ENCODE results near the gene ARHGEF10L.
"Not testable (repeated sequence)": the region's sequence is repeated elsewhere in the genome, so short reads cannot be mapped to it uniquely, and the experiment has no call there.

Gene ARHGEF10L

DNA sequence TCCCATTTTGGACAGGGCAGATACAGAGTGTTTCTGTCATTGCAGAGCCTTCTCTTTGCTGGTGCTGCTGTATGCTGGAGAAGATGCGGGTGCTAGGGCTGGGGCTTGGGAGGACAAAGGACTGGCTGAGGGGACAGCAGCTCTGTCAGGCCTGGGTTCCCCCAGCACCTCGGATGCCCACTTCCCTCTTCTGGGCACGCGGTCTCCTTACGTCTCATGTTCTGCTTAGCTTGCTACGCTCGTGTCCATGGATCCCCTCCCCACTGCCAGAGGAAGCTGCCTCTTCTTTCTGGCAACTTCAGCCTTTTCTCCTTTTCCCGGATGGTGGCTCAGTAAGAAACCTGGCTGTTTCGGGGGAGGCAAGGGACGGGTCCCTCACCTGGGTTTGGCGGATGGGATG, 75.7 kb downstream of the ARHGEF10L start:
- Histone ChIP-seq H3K9me3 (ENCODE audit: insufficient read depth, low read depth, low read length) (no peaks in the 10 kb centered on the region), H3K27me3 (ENCODE audit: insufficient read depth, low read length) (no peaks in the 10 kb centered on the region), H3K4me1 (ENCODE audit: insufficient read depth, low read length) (no peaks in the 10 kb centered on the region), H3K4me3 (ENCODE audit: low read length) (no peak overlapping the region), H3K36me3 (ENCODE audit: insufficient read depth, low read depth, low read length) (peaks cover 21% of the 10 kb centered on the region), H3K27ac (ENCODE audit: low read length) (no peak overlapping the region), H3K9ac (ENCODE audit: low read depth, low read length) (no peak overlapping the region)

DNA sequence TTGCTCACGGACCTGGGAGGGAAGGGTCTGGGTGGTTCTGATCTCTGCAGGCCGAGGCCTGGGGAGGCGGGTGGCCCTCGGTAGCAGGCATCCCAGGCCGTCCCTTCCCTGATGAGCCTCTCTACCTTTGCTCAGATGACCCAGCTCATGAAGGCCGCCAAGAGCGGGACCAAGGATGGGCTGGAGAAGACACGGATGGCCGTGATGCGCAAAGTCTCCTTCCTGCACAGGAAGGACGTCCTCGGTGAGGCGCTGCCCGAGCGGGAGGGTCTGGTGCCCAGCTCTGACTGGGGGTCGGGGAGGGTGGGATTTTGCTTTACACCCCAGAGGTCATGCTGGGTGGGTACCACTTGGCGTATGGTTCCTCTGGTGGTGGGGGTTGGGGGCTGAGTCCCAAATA, 76.5 kb downstream of the ARHGEF10L start:
- Histone ChIP-seq H3K36me3 (ENCODE audit: insufficient read depth, low read depth, low read length) (peaks cover 17% of the 10 kb centered on the region), H3K9me3 (ENCODE audit: insufficient read depth, low read depth, low read length) (no peaks in the 10 kb centered on the region), H3K4me1 (ENCODE audit: insufficient read depth, low read length) (no peaks in the 10 kb centered on the region), H3K9ac (ENCODE audit: low read depth, low read length) (no peak overlapping the region), H3K4me3 (ENCODE audit: low read length) (no peak overlapping the region), H3K27me3 (ENCODE audit: insufficient read depth, low read length) (no peaks in the 10 kb centered on the region), H3K27ac (ENCODE audit: low read length) (no peak overlapping the region)

DNA sequence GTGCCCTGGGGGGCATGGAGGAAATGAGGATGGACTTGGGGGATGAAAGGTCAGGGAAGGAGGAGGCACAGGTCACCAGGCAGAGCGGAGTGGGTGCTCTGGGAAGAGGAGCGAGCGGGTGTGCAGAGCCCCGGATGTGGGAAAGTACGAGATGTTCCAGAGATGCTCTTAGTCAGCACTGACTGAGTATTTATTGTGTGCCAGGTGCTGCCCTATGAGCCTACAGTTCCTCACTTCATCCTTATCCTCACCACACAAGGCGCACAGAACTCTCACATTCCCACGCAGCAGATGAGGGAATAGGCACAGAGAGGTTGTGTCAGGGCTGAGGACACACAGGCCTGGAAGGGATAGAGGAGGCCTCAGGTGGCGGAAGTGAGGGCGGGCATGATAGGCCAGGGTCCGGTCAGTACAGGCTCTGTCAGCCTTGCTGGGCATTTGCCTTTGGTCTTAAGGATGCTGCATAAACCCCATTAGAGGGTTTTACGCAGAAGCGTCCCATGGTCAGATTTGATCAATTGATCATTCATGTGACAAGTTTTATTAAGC, 77.3 kb downstream of the ARHGEF10L start:
- H3K4me3 ChIP-seq (ENCODE audit: low read length): no peak overlapping the region
- no peaks in the 10 kb centered on the region for H3K4me1 ChIP-seq (ENCODE audit: insufficient read depth, low read length)
- H3K27ac ChIP-seq (ENCODE audit: low read length): no peak overlapping the region
- H3K36me3 ChIP-seq (ENCODE audit: insufficient read depth, low read depth, low read length): peaks cover 17% of the 10 kb centered on the region
- no peaks in the 10 kb centered on the region for H3K9me3 ChIP-seq (ENCODE audit: insufficient read depth, low read depth, low read length)
- H3K9ac ChIP-seq (ENCODE audit: low read depth, low read length): no peak overlapping the region
- H3K27me3 ChIP-seq (ENCODE audit: insufficient read depth, low read length): no peaks in the 10 kb centered on the region

DNA sequence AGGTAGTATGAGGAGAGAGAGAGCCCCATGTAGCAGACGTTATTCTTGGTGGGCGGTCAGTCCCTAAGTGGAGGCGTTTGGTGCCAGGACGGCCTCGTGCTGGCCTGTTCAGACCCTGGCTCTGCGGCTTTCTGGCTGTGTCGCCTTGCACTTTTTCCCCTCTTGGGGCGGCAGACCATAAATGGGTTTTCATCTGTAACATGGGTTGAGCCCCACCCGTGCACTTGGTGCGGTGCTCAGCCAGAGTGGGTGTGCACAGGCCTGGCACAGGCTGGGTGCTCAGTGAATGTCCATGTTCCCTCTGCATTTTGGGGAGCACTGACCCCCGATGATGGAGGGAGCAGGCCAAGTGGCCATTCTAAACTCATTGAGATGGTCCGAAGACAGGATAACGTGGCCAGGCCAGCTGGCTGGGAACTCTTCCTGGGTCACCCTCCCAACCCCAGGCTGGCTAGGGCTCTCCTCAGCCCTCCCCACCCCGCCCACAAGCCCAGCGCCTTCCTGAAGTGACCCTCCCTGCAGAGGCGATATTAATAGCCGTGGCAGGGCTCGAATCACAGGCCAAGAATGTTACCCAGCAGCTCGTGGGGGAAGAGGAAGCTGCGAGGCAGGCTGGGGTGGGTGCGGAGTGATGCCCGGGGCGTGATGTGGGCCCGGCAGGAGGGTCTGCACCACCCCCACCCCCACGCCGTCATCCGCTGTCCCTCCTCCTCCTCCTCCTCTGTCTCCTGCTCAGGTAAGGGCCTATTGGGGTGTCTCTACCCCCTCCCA, 78.5 kb downstream of the ARHGEF10L start:
- H3K9me3 ChIP-seq (ENCODE audit: insufficient read depth, low read depth, low read length): no peaks in the 10 kb centered on the region
- H3K27me3 ChIP-seq (ENCODE audit: insufficient read depth, low read length): no peaks in the 10 kb centered on the region
- H3K4me1 ChIP-seq (ENCODE audit: insufficient read depth, low read length): no peaks in the 10 kb centered on the region
- peaks cover 29% of the 10 kb centered on the region for H3K36me3 ChIP-seq (ENCODE audit: insufficient read depth, low read depth, low read length)
- no peak overlapping the region for H3K4me3 ChIP-seq (ENCODE audit: low read length)
- no peak overlapping the region for H3K27ac ChIP-seq (ENCODE audit: low read length)
- H3K9ac ChIP-seq (ENCODE audit: low read depth, low read length): no peak overlapping the region; the same call in 1 of the 2 replicates

DNA sequence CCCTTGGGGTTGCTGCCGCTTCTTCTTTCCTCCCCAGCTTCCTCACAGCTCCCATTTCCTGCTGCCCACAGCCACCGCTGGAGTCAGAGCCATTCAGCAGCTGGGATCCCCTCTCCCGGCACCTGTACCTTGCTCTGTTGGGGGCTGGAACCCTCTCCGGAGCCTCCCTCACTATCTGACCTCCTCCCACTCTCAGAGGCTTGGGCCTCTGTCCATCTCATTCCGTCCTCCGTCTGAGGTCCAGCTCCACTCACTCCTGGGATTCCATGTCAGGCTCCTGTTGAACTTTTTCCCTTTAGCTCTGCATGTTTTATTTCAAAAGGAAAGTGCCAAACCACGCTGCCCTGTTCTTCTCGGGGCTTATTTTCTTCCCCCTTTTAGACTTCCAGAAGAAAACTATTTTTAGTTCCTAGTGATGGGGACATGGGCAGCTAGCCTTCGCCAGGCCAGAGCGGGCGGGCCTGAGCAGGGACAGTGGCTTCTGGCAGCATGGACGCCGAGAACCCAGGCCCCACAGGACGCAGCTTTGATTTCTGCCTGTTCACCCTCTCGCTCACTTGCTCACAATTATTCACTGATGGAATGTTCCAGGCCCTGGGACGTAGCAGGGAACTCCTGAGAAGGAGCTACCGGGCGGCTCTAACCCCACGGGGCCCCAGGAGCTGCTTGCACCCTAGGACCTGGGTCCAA, 79.2 kb downstream of the ARHGEF10L start:
- H3K4me1 ChIP-seq (ENCODE audit: insufficient read depth, low read length): no peaks in the 10 kb centered on the region
- no peak overlapping the region for H3K27ac ChIP-seq (ENCODE audit: low read length)
- H3K36me3 ChIP-seq (ENCODE audit: insufficient read depth, low read depth, low read length): peaks cover 29% of the 10 kb centered on the region
- H3K4me3 ChIP-seq (ENCODE audit: low read length): no peak overlapping the region
- H3K27me3 ChIP-seq (ENCODE audit: insufficient read depth, low read length): no peaks in the 10 kb centered on the region
- no peaks in the 10 kb centered on the region for H3K9me3 ChIP-seq (ENCODE audit: insufficient read depth, low read depth, low read length)
- H3K9ac ChIP-seq (ENCODE audit: low read depth, low read length): no peak overlapping the region

DNA sequence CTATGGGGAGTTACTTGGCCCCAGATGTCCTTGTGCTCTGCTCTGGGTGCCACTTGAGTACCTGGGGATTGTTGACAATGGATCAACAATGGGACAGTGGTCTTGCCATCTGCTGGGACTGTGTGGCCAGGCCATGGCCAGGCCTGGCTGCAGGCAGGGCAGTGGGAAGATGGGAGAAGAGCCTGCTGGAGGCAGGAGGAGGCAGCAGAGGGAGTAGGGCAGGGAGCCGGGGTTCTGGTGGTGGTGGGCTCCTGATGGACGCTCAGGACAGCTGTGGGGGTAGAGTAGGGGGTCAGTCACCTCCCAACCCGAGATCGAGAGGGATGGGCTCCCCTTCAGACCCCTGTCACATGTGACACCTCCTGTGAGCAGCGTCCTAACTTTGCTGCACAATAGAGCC, 81.0 kb downstream of the ARHGEF10L start:
- no peak overlapping the region for H3K9ac ChIP-seq (ENCODE audit: low read depth, low read length)
- no peak overlapping the region for H3K27ac ChIP-seq (ENCODE audit: low read length)
- H3K27me3 ChIP-seq (ENCODE audit: insufficient read depth, low read length): no peaks in the 10 kb centered on the region
- H3K4me1 ChIP-seq (ENCODE audit: insufficient read depth, low read length): no peaks in the 10 kb centered on the region
- H3K9me3 ChIP-seq (ENCODE audit: insufficient read depth, low read depth, low read length): no peaks in the 10 kb centered on the region
- no peak overlapping the region for H3K4me3 ChIP-seq (ENCODE audit: low read length)
- peaks cover 44% of the 10 kb centered on the region for H3K36me3 ChIP-seq (ENCODE audit: insufficient read depth, low read depth, low read length)

DNA sequence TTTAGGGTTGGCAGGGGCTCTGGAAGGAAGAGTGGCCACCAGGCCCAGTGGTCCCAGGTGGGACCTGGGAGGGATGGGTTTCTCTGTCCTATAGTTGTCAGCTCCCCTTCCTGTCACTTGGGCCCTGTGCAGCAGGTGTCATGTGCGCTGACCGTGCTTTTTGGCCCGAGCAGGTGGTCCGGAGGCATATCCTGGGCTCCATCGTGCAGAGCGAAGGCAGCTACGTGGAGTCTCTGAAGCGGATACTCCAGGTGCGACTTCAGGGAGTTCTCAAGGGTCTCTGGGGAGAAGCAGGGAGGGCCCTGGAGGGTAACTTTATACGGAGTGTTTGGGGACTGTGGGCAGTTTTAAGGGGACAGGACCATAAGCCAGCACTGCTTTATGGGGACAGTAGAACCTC, 82.2 kb downstream of the ARHGEF10L start:
- no peak overlapping the region for H3K4me3 ChIP-seq (ENCODE audit: low read length)
- H3K36me3 ChIP-seq (ENCODE audit: insufficient read depth, low read depth, low read length): peaks cover 56% of the 10 kb centered on the region

DNA sequence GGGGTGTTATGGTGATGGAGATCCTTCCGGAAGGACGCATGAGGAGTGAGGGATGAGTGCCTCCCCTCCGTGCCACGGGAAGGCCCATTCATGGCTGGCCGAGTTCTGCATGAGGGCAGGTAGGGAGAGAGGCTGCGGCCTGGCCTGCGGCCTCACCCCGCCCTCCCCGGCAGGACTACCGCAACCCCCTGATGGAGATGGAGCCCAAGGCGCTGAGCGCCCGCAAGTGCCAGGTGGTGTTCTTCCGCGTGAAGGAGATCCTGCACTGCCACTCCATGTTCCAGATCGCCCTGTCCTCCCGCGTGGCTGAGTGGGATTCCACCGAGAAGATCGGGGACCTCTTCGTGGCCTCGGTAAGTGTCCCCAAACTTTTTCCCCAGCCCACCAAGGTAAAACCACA, 83.3 kb downstream of the ARHGEF10L start:
- Histone ChIP-seq H3K9ac (ENCODE audit: low read depth, low read length) (no peak overlapping the region), H3K36me3 (ENCODE audit: insufficient read depth, low read depth, low read length) (peaks cover 65% of the 10 kb centered on the region), H3K9me3 (ENCODE audit: insufficient read depth, low read depth, low read length) (no peaks in the 10 kb centered on the region), H3K27ac (ENCODE audit: low read length) (no peak overlapping the region), H3K27me3 (ENCODE audit: insufficient read depth, low read length) (no peaks in the 10 kb centered on the region), H3K4me1 (ENCODE audit: insufficient read depth, low read length) (no peaks in the 10 kb centered on the region), H3K4me3 (ENCODE audit: low read length) (no peak overlapping the region)

More for the DNA sequence above, 82.2 kb downstream of the ARHGEF10L start:
- H3K4me1 ChIP-seq (ENCODE audit: insufficient read depth, low read length): no peaks in the 10 kb centered on the region
- no peak overlapping the region for H3K27ac ChIP-seq (ENCODE audit: low read length)
- no peaks in the 10 kb centered on the region for H3K27me3 ChIP-seq (ENCODE audit: insufficient read depth, low read length)
- H3K9me3 ChIP-seq (ENCODE audit: insufficient read depth, low read depth, low read length): no peaks in the 10 kb centered on the region
- H3K9ac ChIP-seq (ENCODE audit: low read depth, low read length): no peak overlapping the region

DNA sequence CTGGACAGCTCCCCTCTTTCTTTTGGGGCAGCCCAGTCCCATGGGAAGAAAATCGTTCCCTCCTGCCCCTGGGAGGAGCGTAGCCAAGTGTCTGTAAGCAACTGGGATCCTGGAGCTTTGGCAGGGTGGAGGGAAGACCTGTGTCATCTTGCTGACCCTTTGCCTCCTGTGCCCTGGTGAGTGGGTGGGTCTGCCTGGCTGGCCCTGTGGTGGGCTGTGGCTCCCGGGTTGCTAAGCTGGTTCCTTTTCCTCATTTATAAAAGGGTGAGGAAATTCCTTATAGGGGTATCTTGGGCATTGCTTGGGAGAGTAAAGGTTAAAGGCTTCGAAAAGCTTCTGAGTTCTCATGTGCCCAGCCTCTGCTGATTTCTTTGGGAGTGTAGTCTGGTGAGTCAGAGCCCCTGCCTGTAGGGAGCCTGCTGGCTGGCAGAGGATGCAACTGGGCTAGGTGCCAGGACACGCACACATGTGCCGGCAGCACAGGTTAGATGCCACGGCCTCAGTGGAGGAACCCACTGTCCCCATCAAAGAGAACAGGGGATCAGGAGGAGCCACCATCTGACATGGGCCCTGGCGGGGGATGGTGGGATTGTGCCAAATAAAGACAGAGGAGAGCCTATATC, 85.2 kb downstream of the ARHGEF10L start:
- Histone ChIP-seq H3K27me3 (ENCODE audit: insufficient read depth, low read length) (no peaks in the 10 kb centered on the region), H3K4me1 (ENCODE audit: insufficient read depth, low read length) (no peaks in the 10 kb centered on the region), H3K9me3 (ENCODE audit: insufficient read depth, low read depth, low read length) (no peaks in the 10 kb centered on the region), H3K27ac (ENCODE audit: low read length) (no peak overlapping the region), H3K4me3 (ENCODE audit: low read length) (no peak overlapping the region), H3K36me3 (ENCODE audit: insufficient read depth, low read depth, low read length) (peaks cover 70% of the 10 kb centered on the region), H3K9ac (ENCODE audit: low read depth, low read length) (no peak overlapping the region)

DNA sequence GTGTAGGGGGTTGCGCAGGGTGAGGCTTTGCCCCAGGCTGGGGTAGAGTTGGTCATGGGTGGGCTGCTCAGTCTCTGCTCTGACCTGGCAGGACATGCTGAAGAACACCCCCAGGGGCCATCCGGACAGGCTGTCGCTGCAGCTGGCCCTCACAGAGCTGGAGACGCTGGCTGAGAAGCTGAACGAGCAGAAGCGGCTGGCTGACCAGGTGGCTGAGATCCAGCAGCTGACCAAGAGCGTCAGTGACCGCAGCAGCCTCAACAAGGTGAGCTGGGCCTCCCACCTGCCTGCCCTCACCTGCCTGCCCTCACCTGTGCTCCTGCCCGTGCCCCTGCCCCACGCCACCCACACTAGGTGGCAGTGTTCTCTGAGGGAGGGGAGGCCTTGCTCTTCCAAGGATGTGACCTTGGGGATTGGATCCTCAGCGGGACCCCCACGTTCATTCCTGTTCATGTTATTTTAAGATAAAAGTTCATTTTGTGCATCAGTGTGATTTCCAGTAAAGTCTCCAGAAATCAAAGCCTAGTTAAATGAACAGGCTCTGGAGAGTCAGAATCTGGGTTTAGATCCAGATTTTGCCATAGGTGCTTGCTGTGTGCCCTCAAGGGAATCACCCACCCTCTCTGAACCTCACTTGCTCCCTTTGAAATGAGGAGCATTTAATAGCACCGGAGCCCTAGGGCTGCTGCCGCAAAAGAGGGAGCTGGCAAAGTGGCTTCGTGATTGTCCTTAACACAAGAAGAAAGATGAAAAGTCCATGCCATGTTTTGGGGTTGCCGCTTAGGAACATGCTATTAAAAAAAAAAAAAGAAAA, 87.9 kb downstream of the ARHGEF10L start:
- H3K27me3 ChIP-seq (ENCODE audit: insufficient read depth, low read length): no peaks in the 10 kb centered on the region
- no peaks in the 10 kb centered on the region for H3K4me1 ChIP-seq (ENCODE audit: insufficient read depth, low read length)
- H3K27ac ChIP-seq (ENCODE audit: low read length): no peak overlapping the region
- H3K9ac ChIP-seq (ENCODE audit: low read depth, low read length): no peak overlapping the region
- H3K36me3 ChIP-seq (ENCODE audit: insufficient read depth, low read depth, low read length): peaks cover 84% of the 10 kb centered on the region
- no peaks in the 10 kb centered on the region for H3K9me3 ChIP-seq (ENCODE audit: insufficient read depth, low read depth, low read length)
- H3K4me3 ChIP-seq (ENCODE audit: low read length): no peak overlapping the region

DNA sequence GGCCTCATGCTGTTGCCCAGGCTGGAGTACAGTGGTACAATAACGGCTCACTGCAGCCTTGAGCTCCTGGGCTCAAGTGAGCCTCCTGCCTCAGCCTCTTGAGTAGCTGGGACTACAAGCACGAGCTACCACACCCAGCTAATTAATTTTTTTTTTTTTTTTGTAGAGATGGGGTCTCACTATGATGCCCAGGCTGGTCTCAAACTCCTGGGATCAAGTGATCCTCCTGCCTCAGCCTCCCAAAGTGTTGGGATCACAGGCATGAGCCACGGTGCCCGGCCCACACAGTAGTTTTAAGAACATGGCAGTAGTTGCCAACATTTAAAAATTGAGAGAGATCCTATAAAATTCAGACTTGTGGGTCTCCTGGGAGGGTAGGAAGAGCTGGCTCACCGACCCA, 89.5 kb downstream of the ARHGEF10L start:
- H3K27me3 ChIP-seq (ENCODE audit: insufficient read depth, low read length); H3K4me1 ChIP-seq (ENCODE audit: insufficient read depth, low read length); H3K27ac ChIP-seq (ENCODE audit: low read length); H3K4me3 ChIP-seq (ENCODE audit: low read length); H3K9ac ChIP-seq (ENCODE audit: low read depth, low read length); H3K9me3 ChIP-seq (ENCODE audit: insufficient read depth, low read depth, low read length): not testable (repeated sequence)
- H3K36me3 ChIP-seq (ENCODE audit: insufficient read depth, low read depth, low read length): peaks cover 81% of the 10 kb centered on the region

All from iPS-20b (cell line).